T-helper 22 cell (primary cell): ENCODE data around the gene PARVB.
A peak's percentile ranks its signal among the peaks of the same experiment; 100 is the strongest.
"Not testable (repeated sequence)": the region's sequence is repeated elsewhere in the genome, so short reads cannot be mapped to it uniquely, and the experiment has no call there.

Experiments used
- DNase-seq: peaks from one replicate; pipeline ENCODE4 v3.0.0-alpha.2; 2020; ENCODE audit warnings: low read depth

Gene PARVB

DNA sequence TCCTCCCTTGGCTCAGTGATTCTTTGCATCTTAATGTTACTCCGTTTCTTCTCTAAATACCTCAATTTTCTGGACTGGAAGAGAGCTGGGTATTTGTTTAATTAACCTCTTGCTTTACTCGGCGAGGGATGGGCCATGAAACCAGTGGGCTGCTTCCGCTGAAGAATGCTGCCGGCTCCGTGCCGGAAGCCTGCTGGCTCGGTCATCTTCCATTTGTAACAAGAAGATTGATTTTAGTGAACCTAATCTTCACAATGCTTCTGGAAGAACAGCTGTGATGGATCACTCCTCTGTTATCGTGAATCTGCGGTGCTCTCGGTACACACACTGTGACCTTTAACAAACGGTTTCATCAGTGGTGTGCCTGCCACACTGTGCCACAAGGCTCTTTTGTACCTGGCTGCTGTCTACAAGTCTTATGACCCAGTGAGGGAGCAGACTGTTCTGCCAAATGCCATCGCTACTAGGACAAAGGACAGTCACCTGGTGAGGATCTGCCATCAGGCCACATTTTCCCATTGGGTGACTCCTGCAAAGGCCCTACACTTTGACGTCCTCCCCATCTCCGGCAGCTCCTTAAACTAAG lies 25.3 kb upstream of the PARVB start:
- DNase-seq, result no peak

DNA sequence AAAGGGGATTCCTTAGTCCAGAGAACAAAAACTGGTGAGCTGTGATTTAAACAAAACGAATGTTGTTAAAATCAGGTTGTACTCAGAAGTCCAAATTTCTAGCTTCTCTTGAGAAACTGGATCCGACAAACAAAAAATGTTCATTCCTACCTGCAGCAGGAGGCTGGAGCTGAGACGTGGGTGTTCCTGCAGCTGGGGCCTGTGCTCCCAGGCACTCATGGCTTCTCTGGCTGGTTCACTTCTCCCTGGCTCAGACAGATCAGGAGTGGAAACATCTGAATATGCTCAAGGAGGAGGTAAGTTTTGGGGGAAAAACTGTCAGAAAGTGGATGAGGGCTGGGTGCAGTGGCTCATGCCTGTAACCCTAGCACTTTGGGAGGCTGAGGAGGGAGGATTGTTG lies 24.7 kb upstream of the PARVB start:
- no peak for DNase-seq

- DNase-seq, result no peak
Measured at GRCh38 chr22:44000123-44000522, 24.0 kb upstream of the PARVB start.

DNA sequence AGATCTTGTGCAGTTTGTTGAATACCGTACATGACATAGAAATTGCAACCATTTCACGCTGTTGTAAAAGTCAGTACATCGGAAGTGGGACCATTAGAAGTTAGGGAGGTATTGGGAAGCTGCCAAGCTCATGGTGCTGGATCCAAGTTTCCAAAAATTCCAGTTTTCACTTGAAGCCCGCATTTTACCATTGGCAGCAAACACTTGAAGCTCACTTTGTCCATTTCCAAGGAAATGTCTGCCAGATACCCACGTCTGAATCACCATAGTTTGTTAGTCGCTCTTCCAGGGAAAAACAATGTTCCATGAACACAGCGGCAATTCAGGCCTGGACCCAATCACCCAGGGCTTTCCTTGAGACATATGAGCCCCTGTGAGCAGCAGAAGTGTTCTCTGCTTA lies 22.6 kb upstream of the PARVB start:
- no peak for DNase-seq

DNA sequence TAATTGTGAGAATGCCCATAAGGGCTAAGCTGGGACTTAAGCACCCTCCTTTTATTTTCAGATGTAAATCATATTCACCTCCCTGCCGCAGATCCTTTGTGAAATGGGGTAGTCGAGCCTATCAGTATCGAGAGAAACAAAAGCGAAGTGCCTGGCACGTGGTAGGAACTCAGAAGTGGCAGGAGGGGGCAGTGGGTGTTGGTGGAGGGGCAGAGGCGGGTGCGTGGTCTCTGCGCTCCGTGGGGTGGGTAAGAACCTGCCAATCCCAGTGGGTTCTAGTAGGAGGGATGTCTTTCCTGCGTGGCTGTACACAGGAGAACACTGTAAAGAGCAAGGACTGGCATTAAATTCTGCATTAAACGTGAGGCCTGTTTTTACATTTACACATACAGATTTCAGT lies 21.8 kb upstream of the PARVB start:
- DNase-seq, result no peak

- DNase-seq, result no peak
Measured at GRCh38 chr22:44002997-44003396, 21.1 kb upstream of the PARVB start.

- DNase-seq, result no peak
Measured at GRCh38 chr22:44003405-44004103, 20.5 kb upstream of the PARVB start.

DNA sequence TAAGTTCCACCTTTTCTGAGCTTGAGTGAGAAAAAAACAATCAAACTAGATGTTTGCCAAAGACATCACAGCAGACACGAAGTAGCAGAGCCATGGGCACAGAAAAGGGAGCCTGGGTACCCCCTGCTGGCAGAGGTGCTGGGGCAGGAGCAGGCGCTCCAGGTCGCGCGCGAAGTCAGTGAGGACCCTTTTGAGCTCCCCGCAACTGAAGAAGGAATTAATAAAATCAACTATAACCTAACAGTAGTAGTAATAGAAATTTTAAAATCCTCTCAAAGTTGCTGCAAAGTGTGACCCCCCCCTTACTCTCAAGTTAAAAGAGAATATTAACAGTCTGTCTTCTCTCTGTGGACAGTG lies 20.0 kb upstream of the PARVB start:
- no peak for DNase-seq

GRCh38 chr22:44005524-44005923 lies 18.6 kb upstream of the PARVB start:
- DNase-seq, result no peak

DNA sequence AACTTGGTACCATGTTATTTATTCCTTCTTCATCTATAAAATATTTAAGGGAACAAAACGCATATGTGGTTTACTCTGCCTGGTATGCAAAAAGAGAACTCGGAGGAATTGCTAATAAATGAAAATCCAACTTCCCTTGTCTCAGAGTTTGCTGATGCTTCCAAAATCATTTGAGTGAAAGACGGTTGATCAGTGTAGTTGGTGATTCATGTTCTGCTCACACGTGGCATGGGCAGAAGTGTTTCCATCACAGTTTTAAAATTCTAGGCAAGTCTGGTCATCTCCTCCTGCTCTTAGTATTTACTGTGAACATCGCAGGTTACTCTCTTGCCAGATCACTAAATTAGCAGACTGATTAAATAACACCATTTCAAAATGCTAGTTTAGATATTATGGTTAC lies 11.9 kb upstream of the PARVB start:
- no peak for DNase-seq

GRCh38 chr22:44012591-44012990 lies 11.5 kb upstream of the PARVB start:
- DNase-seq, result no peak

- DNase-seq, result no peak
Measured at GRCh38 chr22:44014241-44014640, 9.9 kb upstream of the PARVB start.

GRCh38 chr22:44016586-44016985 lies 7.5 kb upstream of the PARVB start:
- not testable (repeated sequence) for DNase-seq

DNA sequence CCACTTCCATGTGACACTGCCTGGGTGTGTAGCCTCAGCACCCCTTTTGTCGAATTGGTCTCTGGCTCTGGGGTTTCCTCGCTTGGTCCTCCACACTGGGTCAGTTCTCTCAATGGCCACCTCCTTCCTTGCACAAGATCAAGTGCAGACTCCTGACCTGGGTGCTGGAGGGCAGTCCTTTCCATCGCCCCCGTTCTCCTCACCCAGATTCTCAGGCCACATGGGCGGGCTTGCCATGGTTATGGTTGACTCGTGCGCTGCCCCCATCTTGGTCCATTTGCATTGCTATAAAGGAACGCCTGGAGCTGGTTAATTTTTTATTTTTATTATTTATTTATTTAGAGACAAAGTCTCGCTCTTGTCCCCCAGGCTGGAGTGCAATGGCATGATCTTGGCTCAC lies 5.5 kb upstream of the PARVB start:
- no peak for DNase-seq

GRCh38 chr22:44019416-44019815 lies 4.7 kb upstream of the PARVB start:
- no peak for DNase-seq

GRCh38 chr22:44019846-44020245 lies 4.3 kb upstream of the PARVB start:
- no peak for DNase-seq

GRCh38 chr22:44020981-44021380 lies 3.1 kb upstream of the PARVB start:
- no peak for DNase-seq

- peak; percentile 17 for DNase-seq
Measured at GRCh38 chr22:44023404-44024287, 456 bp upstream of the PARVB start.

GRCh38 chr22:44025171-44026065 lies 1.3 kb downstream of the PARVB start:
- no peak for DNase-seq

DNA sequence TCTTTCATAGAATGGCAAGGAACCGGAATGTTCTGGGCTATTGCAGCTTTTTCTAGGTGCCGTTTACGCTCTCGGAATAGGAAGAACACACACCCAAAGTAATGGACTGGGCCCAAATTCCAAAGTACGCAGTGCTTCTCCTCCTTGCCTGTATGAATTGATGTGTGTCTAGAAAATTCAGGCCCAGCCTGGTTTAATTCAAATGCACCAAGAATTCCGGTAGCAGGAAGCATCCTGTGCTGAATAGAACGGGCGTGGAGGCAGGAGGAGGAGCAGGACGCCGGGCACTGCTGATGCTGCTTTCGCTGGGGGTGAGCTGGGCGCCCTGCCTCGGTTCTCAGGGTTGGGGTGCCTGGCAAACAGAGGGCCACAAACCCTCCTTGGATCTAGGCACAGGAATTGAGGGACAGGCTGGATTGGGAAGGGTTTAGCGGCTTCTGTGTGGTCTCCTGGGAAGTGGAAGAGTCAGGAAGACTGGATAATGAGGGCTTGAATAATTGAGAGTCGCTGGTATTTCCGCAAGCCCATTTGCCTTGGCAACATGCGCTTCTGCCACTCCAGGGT lies 2.0 kb downstream of the PARVB start:
- no peak for DNase-seq

DNA sequence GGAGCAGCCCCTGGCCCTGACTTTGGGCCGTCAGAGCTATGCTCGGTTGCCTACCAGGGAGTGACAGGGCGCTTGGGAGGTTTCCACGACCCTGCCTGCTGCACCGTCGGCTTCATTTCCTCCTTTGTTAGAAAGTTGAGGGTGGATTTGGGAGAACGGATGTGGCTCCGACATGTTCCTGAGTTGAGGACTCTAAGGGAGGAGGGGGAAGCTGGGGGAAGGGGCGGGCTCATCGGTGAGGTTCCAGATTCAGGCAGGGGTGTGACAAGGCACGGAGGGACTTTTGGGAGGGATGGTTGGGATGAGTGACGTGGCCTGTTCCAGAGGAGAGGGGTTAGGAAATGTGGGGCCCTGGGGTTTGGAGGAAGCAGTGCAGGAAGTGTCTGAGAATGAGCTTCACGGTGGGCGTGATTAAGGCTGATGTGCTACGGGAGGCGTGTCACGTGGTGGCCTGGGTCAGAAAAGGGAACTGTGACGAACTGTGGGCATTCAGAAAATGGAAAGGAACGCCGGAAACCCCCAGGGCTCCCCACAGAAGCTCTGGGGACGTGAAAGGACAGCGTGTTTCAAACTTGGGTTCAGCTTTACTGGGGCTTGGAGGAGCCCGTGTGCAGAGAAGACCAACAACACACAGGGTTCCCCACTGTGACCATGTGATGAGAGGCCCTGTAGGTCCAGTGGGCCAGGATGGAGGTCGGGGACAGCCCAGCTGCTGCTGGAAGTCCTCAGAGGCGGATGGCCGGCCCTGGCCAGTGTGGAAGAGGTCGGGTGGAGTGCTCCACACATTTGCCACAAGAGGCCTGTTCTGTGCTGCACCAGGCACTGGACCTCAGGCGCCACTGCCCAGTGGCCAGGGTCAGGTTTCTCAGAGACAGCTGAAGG lies 2.8 kb downstream of the PARVB start:
- DNase-seq, result peak; percentile 60
